Spleen (tissue), 7 donors: ENCODE data around the gene DNAH14.
"Not testable (repeated sequence)": the region's sequence is repeated elsewhere in the genome, so short reads cannot be mapped to it uniquely, and the experiment has no call there.

Source experiments
- CTCF ChIP-seq, 11 experiments: fragments of 200-600 bp in 7 of 11; fragments of 450-650 bp in 4 of 11; sonication (generic) in 4 of 11; IDR thresholded peaks in 8 of 11; conservative IDR thresholded peaks in 3 of 11; 1 replicate in 7 of 11; 2 replicates in 4 of 11; pipeline versions ENCODE4 v1.4.0 to v1.8.0; 2016 to 2021; ENCODE audit warnings: antibody characterized with exemption in 11 of 11, inconsistent platforms in 4 of 11, mild to moderate bottlenecking in 1 of 11
- POLR2A ChIP-seq, 3 donors: fragments of 450-650 bp; IDR thresholded peaks; one replicate each; pipeline ENCODE4 v1.5.1; 2017; ENCODE audit warnings: antibody characterized with exemption in 3 of 3, mild to moderate bottlenecking in 1 of 3
- POLR2AphosphoS5 ChIP-seq, 3 donors: sonication (generic); formaldehyde crosslinking; IDR thresholded peaks; one replicate each; pipeline ENCODE4 v1.5.1; 2017; ENCODE audit warnings: antibody characterized with exemption in 3 of 3
- donor health status: DM: no; HTN: no; CAD: no; lungs with moderate emphysema.
- donor health status: DM: no; HTN: no; CAD: no.
- donor health status: DM: no; HTN: no; CAD: no.

GRCh38 chr1:225177409-225177808, 247.9 kb downstream of the DNAH14 start:
- TF ChIP-seq CTCF (IDR thresholded peaks at IDR 0.05 in 8 of 11, conservative IDR thresholded peaks at IDR 0.05 in 3 of 11); POLR2A (IDR thresholded peaks at IDR 0.05); POLR2AphosphoS5 (IDR thresholded peaks at IDR 0.05): not testable (repeated sequence)
